Germinal center (tissue), 1 donor: Measurements from ENCODE around the gene GRPR.
A peak's percentile ranks its signal among the peaks of the same experiment; 100 is the strongest.

ENCODE experiments used
- DNase-seq: peaks from one replicate; pipeline ENCODE4 v3.0.0; 2012; ENCODE audit warnings: mixed read lengths, low spot score

The GRPR gene

GRCh38 chrX:16123222-16123786 is at the start of gene GRPR:
TSS of gene GRPR (plus strand) at chrX:16123565. CDS start at chrX:16123954, 389 bp downstream.
- DNase-seq = peak; percentile 38

GRCh38 chrX:16075087-16075486 is 48.3 kb upstream of the GRPR start:
- no peak for DNase-seq

GRCh38 chrX:16076834-16077233 is 46.5 kb upstream of the GRPR start:
- no peak for DNase-seq

GRCh38 chrX:16077811-16078210 is 45.6 kb upstream of the GRPR start:
- DNase-seq = no peak

- DNase-seq = no peak
Measured at GRCh38 chrX:16081357-16081756, 42.0 kb upstream of the GRPR start.

- DNase-seq = no peak
Measured at GRCh38 chrX:16082470-16083085, 40.8 kb upstream of the GRPR start.

GRCh38 chrX:16087076-16087475 is 36.3 kb upstream of the GRPR start:
- DNase-seq = no peak

- no peak for DNase-seq
Measured at GRCh38 chrX:16089086-16089485, 34.3 kb upstream of the GRPR start.

- no peak for DNase-seq
Measured at GRCh38 chrX:16096141-16096540, 27.2 kb upstream of the GRPR start.

GRCh38 chrX:16100673-16101072 is 22.7 kb upstream of the GRPR start:
- DNase-seq = no peak

- no peak for DNase-seq
Measured at GRCh38 chrX:16101581-16101980, 21.8 kb upstream of the GRPR start.

GRCh38 chrX:16103625-16104024 is 19.7 kb upstream of the GRPR start:
- no peak for DNase-seq

GRCh38 chrX:16112428-16112827 is 10.9 kb upstream of the GRPR start:
- DNase-seq = no peak

GRCh38 chrX:16113978-16114565 is 9.3 kb upstream of the GRPR start:
- no peak for DNase-seq

- DNase-seq = no peak
Measured at GRCh38 chrX:16114611-16115010, 8.8 kb upstream of the GRPR start.

GRCh38 chrX:16119353-16120220 is 3.8 kb upstream of the GRPR start:
- DNase-seq = no peak

GRCh38 chrX:16120431-16120830 is 2.9 kb upstream of the GRPR start:
- no peak for DNase-seq

- DNase-seq = no peak
Measured at GRCh38 chrX:16124201-16124600, 836 bp downstream of the GRPR start.

GRCh38 chrX:16125520-16126149 is 2.3 kb downstream of the GRPR start:
- no peak for DNase-seq

GRCh38 chrX:16130707-16131106 is 7.3 kb downstream of the GRPR start:
- DNase-seq = no peak

- no peak for DNase-seq
Measured at GRCh38 chrX:16134936-16135335, 11.6 kb downstream of the GRPR start.

GRCh38 chrX:16136080-16136479 is 12.7 kb downstream of the GRPR start:
- DNase-seq = no peak
